HPDE6-E6E7 (cell line): ENCODE results near the gene FAM114A1.

Source experiments
- DNase-seq: peaks from one replicate; pipeline ENCODE4 v3.0.0; 2011; ENCODE audit warnings: missing footprints; ENCODE audit errors: extremely low spot score

FAM114A1 gene

GRCh38 chr4:38859501-38859900 lies 8.1 kb upstream of the FAM114A1 start:
- no peak for DNase-seq

GRCh38 chr4:38860788-38861424 lies 6.7 kb upstream of the FAM114A1 start:
- peak; percentile 41 for DNase-seq

- DNase-seq: no peak
Observed at GRCh38 chr4:38861791-38862190, 5.8 kb upstream of the FAM114A1 start.

GRCh38 chr4:38865445-38865844 lies 2.2 kb upstream of the FAM114A1 start:
- DNase-seq: no peak

- no peak for DNase-seq
Observed at GRCh38 chr4:38866973-38867477, 581 bp upstream of the FAM114A1 start.

GRCh38 chr4:38868059-38868960 lies 704 bp downstream of the FAM114A1 start:
- DNase-seq: no peak

- DNase-seq: no peak
Observed at GRCh38 chr4:38869511-38869910, 1.9 kb downstream of the FAM114A1 start.

GRCh38 chr4:38870098-38870808 lies 2.6 kb downstream of the FAM114A1 start:
- DNase-seq: no peak

- DNase-seq: no peak
Observed at GRCh38 chr4:38871593-38871992, 4.0 kb downstream of the FAM114A1 start.

GRCh38 chr4:38872620-38873019 lies 5.0 kb downstream of the FAM114A1 start:
- DNase-seq: no peak

- no peak for DNase-seq
Observed at GRCh38 chr4:38873290-38873944, 5.8 kb downstream of the FAM114A1 start.

- DNase-seq: no peak
Observed at GRCh38 chr4:38876636-38877035, 9.0 kb downstream of the FAM114A1 start.

GRCh38 chr4:38884254-38884653 lies 16.6 kb downstream of the FAM114A1 start:
- DNase-seq: no peak

GRCh38 chr4:38889143-38889542 lies 21.5 kb downstream of the FAM114A1 start:
- DNase-seq: peak; percentile 79

- DNase-seq: no peak
Observed at GRCh38 chr4:38891051-38891983, 23.7 kb downstream of the FAM114A1 start.

- no peak for DNase-seq
Observed at GRCh38 chr4:38894322-38894982, 26.8 kb downstream of the FAM114A1 start.

- no peak for DNase-seq
Observed at GRCh38 chr4:38896940-38897339, 29.3 kb downstream of the FAM114A1 start.

GRCh38 chr4:38898245-38898644 lies 30.6 kb downstream of the FAM114A1 start:
- DNase-seq: no peak

- DNase-seq: no peak
Observed at GRCh38 chr4:38902221-38902620, 34.6 kb downstream of the FAM114A1 start.

GRCh38 chr4:38902695-38903094 lies 35.1 kb downstream of the FAM114A1 start:
- peak; percentile 14 for DNase-seq
